ENCODE data around the gene VANGL1.
A peak's percentile ranks its signal among the peaks of the same experiment; 100 is the strongest.
"Not testable (repeated sequence)": the region's sequence is repeated elsewhere in the genome, so short reads cannot be mapped to it uniquely, and the experiment has no call there.

Gene VANGL1

DNA sequence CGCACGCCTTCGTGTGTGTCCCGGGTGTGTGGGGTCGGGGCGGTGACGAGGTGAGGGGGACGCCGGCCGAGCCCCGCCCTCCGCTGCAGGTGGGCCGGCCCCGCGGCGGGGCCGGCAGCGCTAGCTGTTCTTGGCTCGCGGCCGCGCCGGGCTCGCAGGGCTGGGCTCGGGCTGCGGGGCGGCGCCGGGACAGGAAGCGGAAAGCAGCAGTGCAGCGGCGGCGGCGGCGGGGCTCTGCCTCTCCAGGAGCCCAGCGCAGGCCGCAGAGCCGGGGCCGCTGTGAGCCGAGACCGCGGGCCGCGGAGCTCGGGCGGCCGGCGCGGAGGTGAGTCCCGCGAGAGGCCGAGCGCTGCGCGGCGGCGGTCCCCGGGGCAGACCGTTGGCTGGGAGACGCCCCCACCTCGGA, at the start of gene VANGL1:
VANGL1 (plus strand) TSS at position 209 of the 406 bp plus-strand sequence. CDS start 9,444 bp downstream, outside the sequence.
- peak; percentile 69 for DNase-seq
- in situ Hi-C loops (cut with MboI; ENCODE audit: low pct_unique_long_range_greater_than_20kb, low sequenced_read_pairs), result no loop called here

- DNase-seq, result no peak
- in situ Hi-C loops (cut with MboI; ENCODE audit: low pct_unique_long_range_greater_than_20kb, low sequenced_read_pairs), result loop anchor here (10.0 kb wide), 1 partner anchor 457 kb away; no protein-coding TSS in a partner anchor
These were observed 49.5 kb upstream of the VANGL1 start for GRCh38 chr1:115592264-115592663.

DNA sequence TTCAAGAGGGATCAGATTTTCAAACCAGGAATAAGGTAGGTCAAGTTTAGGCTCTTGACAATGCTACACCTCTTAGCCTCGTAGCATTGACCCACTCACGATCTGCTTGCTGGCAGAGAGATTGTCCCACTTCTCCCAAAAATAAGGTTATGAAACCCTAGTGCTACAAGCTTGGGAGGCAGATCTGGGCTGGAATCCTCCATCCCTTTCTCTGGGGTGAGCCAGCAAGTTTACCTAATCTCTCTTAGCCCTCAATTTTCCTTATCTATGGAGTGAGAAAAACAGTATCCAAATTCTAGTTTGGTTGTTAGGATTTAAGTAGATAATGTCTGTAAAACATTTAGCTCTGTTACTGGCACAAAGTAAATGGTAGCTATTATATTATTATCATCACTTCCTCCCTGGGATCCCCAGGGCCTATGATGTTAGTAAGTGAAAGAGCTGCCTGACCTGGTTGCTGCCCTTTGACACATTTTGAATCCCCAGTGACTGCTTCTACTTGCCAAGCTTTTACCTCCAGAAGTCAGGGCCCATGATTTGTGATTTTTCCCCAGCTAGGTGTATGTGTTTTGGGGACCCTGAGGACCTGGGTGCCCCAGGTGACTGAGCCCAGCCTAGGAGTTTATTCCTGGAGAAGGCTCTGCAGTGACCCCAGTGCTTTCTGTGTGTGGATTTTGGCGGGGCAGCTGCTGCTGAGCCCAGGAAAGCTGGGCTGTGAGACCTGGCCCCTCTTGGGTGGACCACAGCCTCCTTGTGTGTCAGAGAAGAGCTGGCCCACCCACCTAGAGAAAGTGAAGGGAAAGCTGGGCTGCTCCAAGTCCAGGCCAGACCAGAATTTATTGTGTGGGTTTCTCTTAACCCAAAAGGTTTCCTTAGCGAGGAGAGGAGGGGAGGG, 48.2 kb upstream of the VANGL1 start:
- in situ Hi-C loops (cut with MboI; ENCODE audit: low pct_unique_long_range_greater_than_20kb, low sequenced_read_pairs), result loop anchor here (10.0 kb wide), 1 partner anchor 459 kb away; no protein-coding TSS in a partner anchor

DNA sequence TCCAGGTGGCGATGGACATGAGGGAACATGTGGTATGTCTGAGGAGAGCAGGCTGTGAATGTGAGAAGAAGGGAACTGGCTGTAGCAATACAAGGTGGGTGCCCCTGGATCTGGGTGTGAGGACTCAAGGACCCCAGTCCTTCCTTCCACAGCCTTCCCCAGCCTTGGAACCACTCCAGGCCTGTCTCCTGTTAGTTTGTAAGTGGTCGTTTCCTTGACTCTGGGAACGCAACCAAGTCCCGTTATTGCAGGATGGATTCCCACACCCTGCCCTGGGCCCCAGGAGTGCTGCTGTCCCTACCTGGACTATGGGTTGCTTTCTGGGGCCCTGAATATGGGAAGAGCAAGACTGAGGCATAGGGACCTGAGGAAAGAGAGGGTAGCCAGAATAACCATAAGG, 47.2 kb upstream of the VANGL1 start:
- no peak for DNase-seq
- in situ Hi-C loops (cut with MboI; ENCODE audit: low pct_unique_long_range_greater_than_20kb, low sequenced_read_pairs), result loop anchor here (10.0 kb wide), 1 partner anchor 460 kb away; no protein-coding TSS in a partner anchor

More for the DNA sequence above, 48.2 kb upstream of the VANGL1 start:
- no peak for DNase-seq

DNA sequence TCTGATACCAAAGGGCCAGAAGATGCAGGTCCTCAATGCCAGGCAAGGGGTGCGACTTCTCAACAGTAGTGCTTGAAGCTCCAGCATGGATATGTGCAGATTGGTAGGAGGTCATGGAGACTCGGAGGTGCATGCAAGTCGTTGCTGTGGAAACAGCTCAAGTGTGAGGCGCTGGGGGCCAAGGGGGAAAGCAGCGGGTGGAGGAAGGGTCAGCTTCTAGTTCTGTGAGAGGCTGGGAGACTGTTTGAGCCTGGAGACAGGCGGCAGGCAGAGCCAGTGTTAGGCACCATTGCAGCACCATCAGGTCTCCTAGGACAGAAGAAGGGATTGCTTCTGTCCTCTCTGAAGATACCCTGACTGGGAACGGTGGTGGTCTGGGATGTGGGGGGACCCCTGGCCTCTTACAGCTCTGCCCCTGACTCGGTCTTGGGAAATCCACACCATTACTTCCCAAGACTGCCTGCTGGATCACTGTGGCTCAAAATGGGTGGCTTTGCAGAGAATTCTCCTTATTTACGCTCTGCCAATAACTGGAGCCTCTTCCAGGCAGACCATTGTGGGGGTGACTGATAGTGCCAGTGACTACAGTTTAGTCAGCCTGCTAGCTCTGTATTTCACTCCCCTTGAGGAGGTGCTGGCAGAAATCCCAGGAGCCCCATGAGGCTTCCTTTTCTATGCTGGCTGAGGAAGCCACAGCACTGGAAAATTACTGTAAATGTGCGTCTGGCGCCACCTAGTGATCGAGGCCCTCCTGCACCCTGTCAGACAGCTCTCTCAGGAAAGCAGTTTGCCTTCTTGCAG, 46.3 kb upstream of the VANGL1 start:
- in situ Hi-C loops (cut with MboI; ENCODE audit: low pct_unique_long_range_greater_than_20kb, low sequenced_read_pairs), result loop anchor here (10.0 kb wide), 1 partner anchor 461 kb away; no protein-coding TSS in a partner anchor
- peak; percentile 81 for DNase-seq

GRCh38 chr1:115596080-115596780, 45.5 kb upstream of the VANGL1 start:
- in situ Hi-C loops (cut with MboI; ENCODE audit: low pct_unique_long_range_greater_than_20kb, low sequenced_read_pairs), result loop anchor here (10.0 kb wide), 1 partner anchor 461 kb away; no protein-coding TSS in a partner anchor
- no peak for DNase-seq

- in situ Hi-C loops (cut with MboI; ENCODE audit: low pct_unique_long_range_greater_than_20kb, low sequenced_read_pairs), result loop anchor here (25.0 kb wide), 2 partner anchors 308 to 383 kb away; partner anchors contain the start of gene SLC22A15
- no peak for DNase-seq
These were observed 37.3 kb upstream of the VANGL1 start for GRCh38 chr1:115604508-115604907.

DNA sequence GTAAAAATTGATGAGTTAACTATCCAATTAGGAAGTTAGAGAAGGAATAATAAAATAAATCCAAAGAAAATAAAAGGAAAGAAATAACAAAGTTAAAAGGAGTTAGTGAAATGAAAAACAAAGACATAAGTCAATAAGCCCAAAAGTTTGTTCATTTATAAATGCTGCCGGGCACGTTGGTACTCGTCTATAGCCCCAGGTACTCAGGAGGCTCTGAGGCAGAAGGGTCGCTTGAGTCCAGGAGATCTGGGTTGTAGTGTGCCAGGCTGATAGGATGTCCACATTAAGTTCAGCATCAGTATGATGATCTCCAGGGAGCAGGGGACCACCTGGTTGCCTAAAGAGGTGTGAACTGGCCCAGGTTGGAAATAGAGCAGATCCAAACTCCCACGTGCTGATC, 35.5 kb upstream of the VANGL1 start:
- in situ Hi-C loops (cut with MboI; ENCODE audit: low pct_unique_long_range_greater_than_20kb, low sequenced_read_pairs), result loop anchor here (25.0 kb wide), 2 partner anchors 306 to 381 kb away; partner anchors contain the start of gene SLC22A15
- no peak for DNase-seq

- in situ Hi-C loops (cut with MboI; ENCODE audit: low pct_unique_long_range_greater_than_20kb, low sequenced_read_pairs), result loop anchor here (25.0 kb wide), 2 partner anchors 303 to 378 kb away; partner anchors contain the start of gene SLC22A15
- no peak for DNase-seq
These were observed 32.7 kb upstream of the VANGL1 start for GRCh38 chr1:115609021-115609420.

DNA sequence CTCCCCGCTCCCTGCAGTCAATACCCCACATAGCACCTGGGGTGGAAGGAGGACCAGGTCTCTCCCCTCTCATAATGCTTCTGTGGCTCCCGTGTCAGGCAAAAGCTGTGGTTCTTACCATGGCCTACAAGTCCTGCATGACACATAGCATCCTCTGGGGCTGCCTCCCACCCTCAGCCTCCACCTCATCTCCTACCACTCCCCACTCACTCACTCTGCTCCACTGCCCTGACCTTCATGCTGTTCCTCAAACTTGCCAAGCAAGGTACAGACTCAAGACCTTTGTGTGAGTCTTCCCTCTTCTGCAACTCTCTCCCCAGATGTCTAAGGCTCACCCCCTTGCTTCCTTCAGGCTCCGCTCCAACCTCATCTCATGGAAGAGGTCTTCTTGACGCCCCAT, 28.0 kb upstream of the VANGL1 start:
- in situ Hi-C loops (cut with MboI; ENCODE audit: low pct_unique_long_range_greater_than_20kb, low sequenced_read_pairs), result loop anchor here (10.0 to 25.0 kb wide), 3 partner anchors 91 to 374 kb away; partner anchors contain the start of gene SLC22A15
- DNase-seq, result no peak

GRCh38 chr1:115620453-115620852, 21.3 kb upstream of the VANGL1 start:
- no peak for DNase-seq
- in situ Hi-C loops (cut with MboI; ENCODE audit: low pct_unique_long_range_greater_than_20kb, low sequenced_read_pairs), result loop anchor here (25.0 kb wide), 2 partner anchors 292 to 367 kb away; partner anchors contain the start of gene SLC22A15

GRCh38 chr1:115620950-115621349, 20.8 kb upstream of the VANGL1 start:
- in situ Hi-C loops (cut with MboI; ENCODE audit: low pct_unique_long_range_greater_than_20kb, low sequenced_read_pairs), result loop anchor here (25.0 kb wide), 2 partner anchors 291 to 366 kb away; partner anchors contain the start of gene SLC22A15
- DNase-seq, result no peak

GRCh38 chr1:115624859-115625258, 16.9 kb upstream of the VANGL1 start:
- DNase-seq, result no peak
- in situ Hi-C loops (cut with MboI; ENCODE audit: low pct_unique_long_range_greater_than_20kb, low sequenced_read_pairs), result loop anchor here (25.0 kb wide), 2 partner anchors 287 to 362 kb away; partner anchors contain the start of gene SLC22A15

DNA sequence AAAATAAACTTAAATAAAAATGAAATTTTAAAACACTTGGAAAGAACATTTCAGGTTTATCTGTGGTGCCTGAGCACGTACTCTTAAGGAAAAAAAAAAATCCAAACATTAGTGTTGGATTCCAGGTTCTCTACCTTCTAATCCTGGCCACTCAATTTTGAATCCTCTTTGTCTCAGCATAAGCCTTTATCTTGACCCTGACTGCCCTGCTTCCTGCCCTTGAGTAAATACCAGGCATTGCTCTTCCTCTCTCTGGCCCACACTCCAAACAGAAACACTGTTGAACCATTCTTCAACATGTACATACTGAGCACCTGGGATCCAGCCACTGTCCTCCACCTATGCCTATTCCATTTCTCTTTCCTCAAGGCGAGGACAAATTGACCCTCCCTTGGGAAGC, 11.4 kb upstream of the VANGL1 start:
- DNase-seq, result no peak
- in situ Hi-C loops (cut with MboI; ENCODE audit: low pct_unique_long_range_greater_than_20kb, low sequenced_read_pairs), result no loop called here

DNA sequence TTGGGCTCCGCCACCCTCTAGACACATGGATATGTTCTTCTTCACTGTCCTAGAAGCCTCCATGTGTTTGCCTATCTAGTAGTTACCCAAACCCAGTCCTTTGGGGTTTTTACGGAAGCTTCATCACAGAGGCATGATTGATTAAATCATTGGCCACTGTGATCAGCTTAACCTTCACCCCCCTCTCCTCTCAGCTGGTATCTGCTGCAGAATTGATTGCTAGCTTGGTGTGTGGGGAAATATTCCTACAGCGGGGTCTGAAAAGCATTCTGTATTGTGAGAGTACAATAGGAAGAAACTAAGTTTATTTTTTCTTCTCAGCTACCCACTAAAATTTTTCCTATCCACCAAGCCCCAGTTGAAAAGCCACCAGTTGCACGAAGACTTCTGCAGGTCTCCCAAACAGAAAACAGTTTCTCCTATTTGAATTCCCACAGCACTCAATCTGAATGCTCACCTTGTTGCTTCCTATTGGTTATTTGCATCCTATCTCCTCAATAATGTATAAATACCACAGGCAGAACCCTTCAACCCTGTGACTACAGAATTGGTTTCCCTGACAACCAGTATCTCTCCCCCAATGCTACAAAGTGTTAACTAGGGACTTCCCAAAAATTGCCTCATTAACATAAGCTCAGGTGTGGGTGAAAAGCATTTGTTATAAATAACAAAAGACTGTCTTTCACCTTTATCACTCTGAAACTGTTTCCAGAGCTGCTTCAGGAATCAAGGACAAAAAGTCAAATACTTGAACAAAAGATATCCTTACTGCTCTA, 9.3 kb upstream of the VANGL1 start:
- no peak for DNase-seq
- in situ Hi-C loops (cut with MboI; ENCODE audit: low pct_unique_long_range_greater_than_20kb, low sequenced_read_pairs), result no loop called here

- DNase-seq; in situ Hi-C loops (cut with MboI; ENCODE audit: low pct_unique_long_range_greater_than_20kb, low sequenced_read_pairs): not testable (repeated sequence)
These were observed 8.2 kb upstream of the VANGL1 start for GRCh38 chr1:115633606-115634005.

GRCh38 chr1:115637247-115637646, 4.5 kb upstream of the VANGL1 start:
- in situ Hi-C loops (cut with MboI; ENCODE audit: low pct_unique_long_range_greater_than_20kb, low sequenced_read_pairs); DNase-seq: not testable (repeated sequence)

DNA sequence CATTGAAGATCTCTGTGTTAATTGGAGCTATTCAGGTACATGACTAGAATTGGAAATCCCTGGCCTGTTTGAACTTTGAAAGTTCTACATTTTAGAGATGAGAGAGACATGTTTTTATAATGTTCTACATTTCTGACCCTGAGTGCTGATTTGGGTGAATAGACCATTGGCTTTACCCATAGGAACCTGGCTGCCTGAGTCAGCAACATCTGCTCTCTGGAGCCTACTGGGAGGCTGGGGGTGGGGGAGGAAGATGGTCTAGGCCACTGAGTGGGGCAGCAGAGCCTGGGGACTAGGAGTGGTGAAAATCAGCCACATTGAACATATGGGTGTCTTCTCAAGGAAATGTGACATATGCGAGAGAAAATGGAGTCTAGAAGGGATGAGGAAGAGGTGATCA, 1.4 kb upstream of the VANGL1 start:
- in situ Hi-C loops (cut with MboI; ENCODE audit: low pct_unique_long_range_greater_than_20kb, low sequenced_read_pairs), result no loop called here
- DNase-seq, result no peak
